Pons (tissue), 1 donor: Measurements from ENCODE around the gene NELL1.

Experiments
- DNase-seq: peaks from one replicate; pipeline ENCODE4 v3.0.0-alpha.2; 2016; ENCODE audit warnings: low spot score

The NELL1 gene

DNA sequence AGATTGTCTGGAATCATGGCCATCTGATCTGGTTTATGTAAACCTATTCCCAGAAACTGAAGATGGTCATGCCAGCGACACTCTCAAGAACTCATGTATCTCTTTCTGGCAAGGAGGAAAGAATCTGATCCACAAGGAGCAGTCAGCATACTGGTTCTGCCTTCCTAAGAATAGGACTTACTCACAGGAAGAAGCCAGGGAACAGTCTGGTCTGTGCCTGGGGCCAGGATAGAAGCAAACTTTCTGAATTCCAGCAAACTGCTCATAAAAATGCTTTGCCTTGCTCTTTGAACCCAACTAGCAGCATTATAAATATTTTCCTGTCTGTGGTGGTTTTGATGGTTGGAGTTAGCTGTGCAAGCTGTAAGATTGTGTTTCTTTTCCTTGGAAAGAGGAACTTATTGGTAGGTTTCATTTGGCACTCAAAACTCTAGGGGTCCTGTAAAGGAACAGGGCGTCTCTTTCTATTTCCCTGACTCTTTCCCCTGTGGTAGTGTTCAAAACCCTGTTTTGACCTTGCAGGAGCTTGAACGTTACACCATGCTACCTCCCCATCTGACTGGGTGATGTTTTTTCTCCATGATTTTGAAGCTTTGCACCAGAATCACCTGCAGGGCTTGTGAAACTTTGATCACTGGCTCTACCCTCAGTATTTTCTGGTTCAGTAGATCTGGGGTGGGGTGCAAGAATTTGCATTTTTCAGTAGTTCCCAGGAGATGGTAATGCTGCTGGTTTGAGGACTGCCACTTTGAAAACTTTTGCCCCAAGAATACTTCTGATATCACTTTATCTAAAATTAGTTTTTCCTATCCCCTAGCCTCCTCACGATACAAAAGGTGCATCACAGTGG lies 895.7 kb downstream of the NELL1 start:
- no peak for DNase-seq

DNA sequence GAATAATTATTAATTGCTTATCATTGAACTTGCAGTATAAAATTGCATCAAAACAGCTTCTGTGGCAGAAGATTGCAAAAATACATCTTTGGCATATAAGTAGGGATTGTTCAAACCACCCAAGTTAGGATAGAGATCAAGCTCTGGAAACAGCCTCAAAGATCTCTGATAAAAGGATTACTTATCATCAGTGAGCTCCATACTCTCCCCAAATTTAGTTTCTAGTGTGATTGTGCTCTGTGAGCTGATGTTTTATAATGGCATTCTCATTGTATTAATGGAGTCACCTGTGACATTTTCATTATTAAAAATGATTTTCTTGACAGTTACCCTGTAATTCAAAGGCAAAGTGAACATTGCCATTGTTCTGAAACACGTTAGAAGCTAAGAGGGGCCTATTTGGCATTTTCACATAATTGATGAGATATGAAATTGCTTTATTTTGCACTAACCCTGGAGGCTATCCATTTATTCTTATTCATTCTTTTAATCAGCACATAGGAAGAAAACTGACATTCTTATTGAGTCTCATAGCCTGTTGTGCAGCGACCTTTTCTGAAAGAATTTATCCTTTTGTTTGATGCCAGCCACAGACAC lies 897.2 kb downstream of the NELL1 start:
- DNase-seq = no peak

DNA sequence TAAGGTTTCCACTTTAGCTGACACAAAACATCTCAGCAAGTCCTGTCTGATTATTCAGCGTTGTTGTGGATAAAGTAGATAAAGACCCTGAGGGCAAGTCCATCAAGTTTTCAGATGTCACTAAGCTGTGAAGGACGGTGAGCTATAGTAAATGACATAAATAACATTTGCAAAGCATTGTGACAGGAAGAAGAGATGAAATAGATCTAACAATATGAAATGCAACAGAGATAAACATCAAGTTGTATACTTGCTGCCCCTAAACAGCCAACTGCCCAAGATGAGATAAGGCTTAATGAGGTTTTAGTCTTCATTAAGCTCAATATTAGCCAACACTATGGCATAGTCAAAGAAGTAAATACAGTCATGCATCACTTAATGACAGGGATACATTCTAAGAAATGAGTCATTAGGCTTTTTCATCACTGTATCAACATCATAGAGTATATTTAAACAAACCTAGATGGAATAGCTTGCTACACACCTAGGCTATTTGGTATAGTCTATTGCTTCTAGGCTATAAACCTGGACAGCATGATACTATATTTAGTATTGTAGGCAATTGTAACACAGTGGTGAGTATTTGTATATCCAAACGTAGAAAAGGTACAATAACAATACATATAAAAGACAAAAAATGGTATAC lies 898.4 kb downstream of the NELL1 start:
- DNase-seq = no peak

GRCh38 chr11:21572210-21572609 lies 902.8 kb downstream of the NELL1 start:
- DNase-seq = no peak

- DNase-seq = peak; percentile 91
Measured at GRCh38 chr11:21582791-21583190, 913.4 kb downstream of the NELL1 start.

- DNase-seq = no peak
Measured at GRCh38 chr11:21588754-21589153, 919.4 kb downstream of the NELL1 start.

DNA sequence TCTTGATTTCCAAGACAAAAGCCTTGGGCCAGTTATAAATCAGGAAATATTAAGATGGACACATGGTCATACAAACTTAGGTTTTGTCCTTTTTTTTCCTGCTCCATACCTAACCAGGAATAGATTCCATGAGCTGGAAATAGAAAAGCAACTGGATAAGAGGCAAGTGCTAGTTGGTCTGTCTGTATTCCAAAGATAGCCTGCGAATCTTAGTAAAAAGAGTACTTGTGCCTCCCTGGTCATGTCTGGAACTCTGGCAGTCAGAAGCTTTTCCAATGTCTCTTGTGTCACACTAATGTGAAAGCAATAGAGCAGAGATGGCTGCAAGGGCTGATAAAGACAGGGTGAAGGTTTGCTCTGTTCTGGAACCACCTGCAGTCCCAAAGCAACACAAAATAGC lies 933.3 kb downstream of the NELL1 start:
- DNase-seq = no peak

- DNase-seq = no peak
Measured at GRCh38 chr11:21603886-21604285, 934.5 kb downstream of the NELL1 start.

DNA sequence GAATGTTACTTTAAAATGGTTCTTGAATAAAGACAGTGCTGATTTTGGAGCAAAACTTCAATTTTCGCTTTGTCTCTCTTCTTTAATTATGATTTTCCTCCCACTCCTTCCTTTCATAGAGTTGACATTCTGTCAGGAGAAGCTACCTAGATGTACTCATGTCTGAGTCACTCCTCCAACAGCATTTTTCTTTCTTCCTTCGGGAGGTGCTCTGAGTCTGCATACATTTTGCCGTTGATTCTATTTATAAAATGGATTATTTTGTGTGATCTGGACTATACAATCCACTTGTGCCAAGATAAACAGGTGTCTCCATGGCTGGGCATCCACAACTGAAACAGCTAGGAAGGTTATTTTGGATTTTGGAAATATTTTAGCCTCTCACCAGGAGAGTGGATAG lies 935.2 kb downstream of the NELL1 start:
- no peak for DNase-seq

DNA sequence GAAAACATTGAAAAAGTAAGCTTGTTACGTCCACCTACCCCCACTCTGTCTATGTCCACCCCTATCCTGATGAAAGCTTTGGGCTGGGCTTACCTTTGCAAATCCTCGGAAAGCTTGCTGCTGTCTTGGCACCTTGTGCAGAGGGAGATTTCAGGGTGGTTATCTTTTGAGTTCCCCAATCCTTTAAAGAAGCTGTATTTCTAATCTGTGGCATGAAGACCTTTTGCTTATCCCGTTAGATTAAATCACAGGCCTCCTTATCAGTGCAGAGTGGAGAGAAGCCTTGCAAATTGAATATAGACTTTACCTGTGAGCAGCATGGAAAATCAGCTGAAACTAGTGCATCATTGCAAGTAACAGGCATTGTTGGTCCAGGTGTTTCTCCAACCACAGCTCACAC lies 942.9 kb downstream of the NELL1 start:
- no peak for DNase-seq

- DNase-seq = no peak
Measured at GRCh38 chr11:21614961-21615360, 945.6 kb downstream of the NELL1 start.

GRCh38 chr11:21615955-21616371 lies 946.6 kb downstream of the NELL1 start:
- DNase-seq = no peak

DNA sequence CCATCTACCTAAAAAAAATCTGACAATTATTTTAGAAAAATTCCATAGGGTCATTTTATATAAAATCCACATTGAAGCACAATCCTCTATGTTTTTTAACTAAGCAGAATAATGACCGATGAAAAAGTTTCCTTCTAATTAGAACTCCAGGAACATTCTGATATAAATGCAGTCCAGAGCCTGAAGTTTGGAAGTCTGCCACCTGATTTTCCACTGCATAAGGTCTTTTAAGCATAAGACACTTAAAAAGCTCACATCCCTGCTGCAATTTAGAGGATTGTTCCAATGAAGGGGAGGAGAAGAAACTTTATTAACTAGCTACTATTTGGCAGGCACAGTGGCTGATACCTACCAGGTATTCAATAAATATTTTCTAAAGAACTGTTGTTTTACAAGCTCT lies 953.2 kb downstream of the NELL1 start:
- no peak for DNase-seq

DNA sequence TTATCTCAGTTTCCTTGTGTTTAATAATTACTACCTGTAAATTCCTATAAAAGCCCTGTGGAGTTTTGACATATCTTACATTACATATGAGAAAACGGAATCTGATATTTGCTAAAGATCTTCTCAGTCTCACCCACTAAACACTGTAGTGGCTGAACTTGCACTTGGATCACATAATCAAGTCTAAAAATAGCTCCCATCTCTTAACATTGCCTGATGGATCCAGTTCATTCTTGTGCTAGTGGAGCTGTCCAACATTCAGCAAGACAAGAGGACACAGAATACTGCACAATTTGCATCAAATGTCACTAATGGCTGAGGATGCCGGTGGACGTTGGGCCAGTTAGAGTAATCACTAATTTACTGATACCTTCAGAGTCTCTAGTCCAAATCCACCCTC lies 953.6 kb downstream of the NELL1 start:
- DNase-seq = no peak
